K562 (cell line): Measurements from ENCODE around the gene TIAM1. TPM values are rescaled to one million over a fixed set of nuclear protein-coding genes. Genes with fewer than 3 reads are reported as not detected.

Source experiments
- ATAC-seq: fragments of 200-7000 bp; cut with Tn5 transposase; 3 replicates; pipeline ENCODE4 v1.9.1; 2020; ENCODE audit warnings: moderate library complexity
- BruUV-seq: library from RNA; stranded (reverse); fragments of 400-500 nt; replicated peaks from 2 replicates; lab custom pipeline; 2021; lab: Mats Ljungman, UMichigan
- CTCF ChIA-PET: fragments of 300-600 bp; formaldehyde crosslinking; extraction: SDS; loops from one replicate; lab custom pipeline; 2021; ENCODE audit warnings: low intra/inter-chr PET ratio; lab: Yijun Ruan, JAX
- POLR2A ChIA-PET: fragments of 300-600, 350-650 bp; sonication (Branson Sonifier 250); formaldehyde crosslinking; extraction: SDS; loops from one replicate; lab custom pipeline; 2021; ENCODE audit warnings: antibody characterized with exemption, inconsistent platforms; lab: Yijun Ruan, JAX
- DNase-seq, 4 experiments: peaks; one replicate each; pipeline versions ENCODE4 v3.0.0 to v3.0.0-alpha.2; 2011 to 2018; ENCODE audit warnings: low spot score in 3 of 4, mixed read lengths in 3 of 4; ENCODE audit errors: extremely low read depth in 1 of 4
- FAIRE-seq: peaks from 2 replicates; lab custom pipeline; 2011; peaks lifted over from hg19 to GRCh38; lab: Jason Lieb, UNC
- H2AFZ ChIP-seq: 2 replicates; pipeline ENCODE4 v1.6.0; 2011; ENCODE audit warnings: low read depth, low read length, control low read depth, inconsistent platforms
- H3K27ac ChIP-seq: fragments of 200-600 bp; 3 replicates; pipeline ENCODE4 v1.8.0; 2011; ENCODE audit warnings: low read depth, mild to moderate bottlenecking, control low read depth, inconsistent platforms, low read length, moderate library complexity, mixed read lengths; ENCODE audit errors: extremely low read depth
- H3K27me3 ChIP-seq, 2 experiments: fragments of 300-600 bp in 1 of 2; 2 replicates in 1 of 2; 3 replicates in 1 of 2; pipeline versions ENCODE4 v1.6.0 to v1.8.0; 2011; ENCODE audit warnings: inconsistent platforms in 2 of 2, low read length in 2 of 2, mild to moderate bottlenecking in 1 of 2, mixed read lengths in 1 of 2, moderate library complexity in 1 of 2; ENCODE audit not compliant: control insufficient read depth in 2 of 2, insufficient read depth in 2 of 2
- H3K36me3 ChIP-seq: fragments of 300-600 bp; 3 replicates; pipeline ENCODE4 v1.8.0; 2011; ENCODE audit warnings: mild to moderate bottlenecking, low read length, inconsistent platforms; ENCODE audit not compliant: control insufficient read depth, insufficient read depth
- H3K4me1 ChIP-seq, 2 experiments: fragments of 200-600 bp in 1 of 2; replicated peaks in 1 of 2; 2 replicates in 1 of 2; 3 replicates in 1 of 2; pipeline versions ENCODE4 v1.5.1 to v1.8.0; 2011; ENCODE audit warnings: inconsistent platforms in 2 of 2, low read length in 2 of 2, mild to moderate bottlenecking in 1 of 2, mixed read lengths in 1 of 2, moderate library complexity in 1 of 2; ENCODE audit not compliant: control insufficient read depth in 2 of 2, insufficient read depth in 2 of 2
- H3K4me2 ChIP-seq: 2 replicates; pipeline ENCODE4 v1.6.1; 2011; ENCODE audit warnings: low read length, control low read depth, inconsistent platforms, mixed read lengths; ENCODE audit not compliant: insufficient read depth
- H3K4me3 ChIP-seq: fragments of 200-600 bp; sonication (generic), shearing (Covaris generic); 2 replicates; pipeline ENCODE4 v1.5.1; 2016; ENCODE audit warnings: control low read depth, inconsistent platforms
- H3K79me2 ChIP-seq: fragments of 200-600 bp; 3 replicates; pipeline ENCODE4 v1.8.0; 2011; ENCODE audit warnings: low read length, inconsistent platforms; ENCODE audit not compliant: control insufficient read depth, insufficient read depth
- H3K9ac ChIP-seq, 2 experiments: 2 replicates each; pipeline versions ENCODE4 v1.6.0 to v1.6.1; 2011; ENCODE audit warnings: low read depth in 2 of 2, low read length in 2 of 2, control low read depth in 1 of 2, inconsistent platforms in 1 of 2, mild to moderate bottlenecking in 1 of 2, mixed read lengths in 1 of 2; ENCODE audit not compliant: insufficient read depth in 1 of 2
- H3K9me1 ChIP-seq: one replicate; pipeline ENCODE4 v1.6.0; 2011; ENCODE audit warnings: inconsistent platforms, mild to moderate bottlenecking, low read length, moderate library complexity; ENCODE audit not compliant: control insufficient read depth, insufficient read depth
- H3K9me3 ChIP-seq: replicated peaks from 2 replicates; pipeline ENCODE4 v1.5.1; 2011; ENCODE audit warnings: low read depth, low read length, inconsistent platforms; ENCODE audit not compliant: control insufficient read depth, insufficient read depth
- H4K20me1 ChIP-seq: replicated peaks from 2 replicates; pipeline ENCODE4 v1.6.1; 2011; ENCODE audit warnings: low read length, inconsistent platforms, mixed read lengths; ENCODE audit not compliant: control insufficient read depth, insufficient read depth
- ZFP1 ChIP-seq: fragments of 450-650 bp; formaldehyde crosslinking; IDR thresholded peaks from 2 replicates; pipeline ENCODE4 v1.4.0; 2020; ENCODE audit warnings: mild to moderate bottlenecking, mixed read lengths
- ZNF395 ChIP-seq: fragments of 200-800 bp; sonication (Bioruptor generic); IDR thresholded peaks from 2 replicates; pipeline ENCODE4 v1.6.1; 2017; ENCODE audit warnings: missing genetic modification characterization, missing compliant biosample characterization
- WGBS: fragments of 100-300 bp; shearing (Covaris generic); methylation state at CpG from one replicate; pipeline ENCODE4 v1.1.6; 2016; ENCODE audit warnings: low coverage, mixed read lengths; ENCODE audit not compliant: insufficient coverage; ENCODE audit errors: missing lambda C conversion rate; 5-methylcytosine and 5-hydroxymethylcytosine counted together
- in situ Hi-C: fragments of 300-500 bp; cut with MboI; formaldehyde crosslinking; loops from 4 replicates; pipeline ENCODE4 v1.15.0; 2018; ENCODE audit warnings: inconsistent platforms, mixed read lengths
- intact Hi-C: fragments of 100-400 bp; cut with micrococcal nuclease; formaldehyde crosslinking; loops from 2 replicates; pipeline ENCODE4 v1.14.2; 2022
- polyA plus RNA-seq, 8 experiments: library from polyadenylated mRNA; depleted of rRNA in 4 of 8; stranded (reverse) in 5 of 8; unstranded in 3 of 8; fragments of >200 nt; fragmentation: Nextera tagmentation in 2 of 8; fragmentation: Illumina TruSeq in 1 of 8; extraction: Ambion mirVana in 2 of 8; extraction: Trizol in 1 of 8; gene quantifications; 2 replicates each; pipeline versions ENCODE4 v1.2.1 to v1.2.3, GENCODE V29; 2011 to 2014; ENCODE audit warnings: inconsistent platforms in 1 of 8, missing spikeins in 1 of 8
- total RNA-seq, 7 experiments: library from RNA; depleted of rRNA in 6 of 7; stranded (reverse); fragments of >200 nt in 6 of 7; fragmentation: Illumina TruSeq in 2 of 7; extraction: Trizol in 2 of 7; gene quantifications; 2 replicates each; pipeline versions ENCODE4 v1.2.1 to v1.2.3, GENCODE V29; 2011 to 2021; ENCODE audit warnings: low replicate concordance in 1 of 7

The TIAM1 gene
- total and polyA plus RNA-seq, 9 of the 15 experiments (the other 6 are each of a cell fraction or from before 2014, with no cell fraction given), result 0.11 TPM; not detected in 8

DNA sequence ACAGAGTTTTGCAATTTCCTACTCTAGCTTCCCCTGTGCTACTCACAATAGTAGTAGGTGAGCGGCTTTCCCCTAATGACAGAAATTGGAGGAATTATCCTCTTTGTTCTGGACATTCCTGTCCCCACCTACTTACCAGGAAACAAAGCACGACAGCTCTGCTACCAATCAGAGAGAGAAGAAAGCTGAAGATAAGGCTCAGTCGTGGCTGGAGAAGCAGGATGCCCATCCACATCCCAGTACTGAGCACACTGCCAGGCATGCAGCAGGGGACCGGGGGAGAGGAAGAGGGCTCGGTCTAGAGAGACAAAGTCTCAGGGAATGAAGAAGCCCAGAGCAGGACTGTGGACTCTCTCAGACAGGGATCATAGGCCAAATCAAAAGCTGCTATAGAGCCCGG, 171.7 kb downstream of the TIAM1 start:
- in situ Hi-C loops, result no loop called here
- H3K4me3 ChIP-seq, result no peak overlapping the region
- H3K36me3 ChIP-seq, result no peaks in the 10 kb centered on the region
- no peak for DNase-seq
- no peak overlapping the region for H3K9ac ChIP-seq
- no TSS peak for BruUV-seq
- CTCF ChIA-PET, result no interaction called here
- 0% methylated on average over 6 of the region's 6 CpGs for WGBS
- POLR2A ChIA-PET, result interaction anchor here (0.6 kb wide), 1 partner anchor 13 kb away, joined by 3 read pairs; no protein-coding TSS in a partner anchor
- no peak for ATAC-seq
- H3K79me2 ChIP-seq, result no peaks in the 10 kb centered on the region
- no peaks in the 10 kb centered on the region for H3K4me1 ChIP-seq
- H3K4me2 ChIP-seq, result no peak overlapping the region
- H3K9me3 ChIP-seq, result no peaks in the 10 kb centered on the region
- no peak for FAIRE-seq
- no peak overlapping the region for H3K27ac ChIP-seq
- H2AFZ ChIP-seq, result no peak overlapping the region
- TF ChIP-seq ZNF395 (no peak), ZFP1 (no peak)
- TF ChIP-seq, all 486 proteins: peak for 0
- no peaks in the 10 kb centered on the region for H4K20me1 ChIP-seq
- H3K27me3 ChIP-seq, result peaks cover 2 to 14% of the 10 kb centered on the region in 2 experiments; a peak in 2 of 5 replicates
- intact Hi-C loops, result no loop called here
- H3K9me1 ChIP-seq, result no peaks in the 10 kb centered on the region
